ENCODE results near the gene ERI3. TPM values are rescaled to one million over a fixed set of nuclear protein-coding genes. Genes with fewer than 3 reads are reported as not detected.
A peak's percentile ranks its signal among the peaks of the same experiment; 100 is the strongest.

The ERI3 gene
- polyA plus RNA-seq, 1 donor, result 38.3 TPM

- WGBS (ENCODE audit: insufficient coverage, low lambda C conversion rate), result no CpG with 5 or more reads among the region's 5 CpGs
- peaks cover 26% of the 10 kb centered on the region for H3K4me1 ChIP-seq (ENCODE audit: control insufficient read depth, insufficient read depth, low read length)
- H3K4me3 ChIP-seq (ENCODE audit: low read length), result no peak overlapping the region
- no peaks in the 10 kb centered on the region for H3K9me3 ChIP-seq (ENCODE audit: control insufficient read depth, low read depth, low read length)
- H3K27me3 ChIP-seq (ENCODE audit: control insufficient read depth, insufficient read depth, low read length), result no peaks in the 10 kb centered on the region
- H3K27ac ChIP-seq (ENCODE audit: low read length), result no peak overlapping the region
- DNase-seq, result no peak
- peaks cover 48% of the 10 kb centered on the region for H3K36me3 ChIP-seq (ENCODE audit: control insufficient read depth, insufficient read depth, low read length)
These were observed 53.6 kb downstream of the ERI3 start for GRCh38 chr1:44301442-44301841.

GRCh38 chr1:44300852-44301251 lies 54.2 kb downstream of the ERI3 start:
- H3K27ac ChIP-seq (ENCODE audit: low read length), result no peak overlapping the region
- H3K27me3 ChIP-seq (ENCODE audit: control insufficient read depth, insufficient read depth, low read length), result no peaks in the 10 kb centered on the region
- H3K4me3 ChIP-seq (ENCODE audit: low read length), result no peak overlapping the region
- peaks cover 26% of the 10 kb centered on the region for H3K4me1 ChIP-seq (ENCODE audit: control insufficient read depth, insufficient read depth, low read length)
- WGBS (ENCODE audit: insufficient coverage, low lambda C conversion rate), result no CpG with 5 or more reads among the region's 7 CpGs
- H3K36me3 ChIP-seq (ENCODE audit: control insufficient read depth, insufficient read depth, low read length), result peaks cover 46% of the 10 kb centered on the region
- H3K9me3 ChIP-seq (ENCODE audit: control insufficient read depth, low read depth, low read length), result no peaks in the 10 kb centered on the region
- DNase-seq, result no peak

GRCh38 chr1:44297695-44298400 lies 57.2 kb downstream of the ERI3 start:
- H3K4me1 ChIP-seq (ENCODE audit: control insufficient read depth, insufficient read depth, low read length), result peaks cover 35% of the 10 kb centered on the region
- H3K36me3 ChIP-seq (ENCODE audit: control insufficient read depth, insufficient read depth, low read length), result peaks cover 56% of the 10 kb centered on the region
- H3K4me3 ChIP-seq (ENCODE audit: low read length), result no peak overlapping the region
- no peaks in the 10 kb centered on the region for H3K27me3 ChIP-seq (ENCODE audit: control insufficient read depth, insufficient read depth, low read length)
- H3K27ac ChIP-seq (ENCODE audit: low read length), result no peak overlapping the region
- 50% methylated on average over 1 of the region's 2 CpGs for WGBS (ENCODE audit: insufficient coverage, low lambda C conversion rate)
- DNase-seq, result peak in 1 of 2 donors; percentile 61
- H3K9me3 ChIP-seq (ENCODE audit: control insufficient read depth, low read depth, low read length), result no peaks in the 10 kb centered on the region

DNA sequence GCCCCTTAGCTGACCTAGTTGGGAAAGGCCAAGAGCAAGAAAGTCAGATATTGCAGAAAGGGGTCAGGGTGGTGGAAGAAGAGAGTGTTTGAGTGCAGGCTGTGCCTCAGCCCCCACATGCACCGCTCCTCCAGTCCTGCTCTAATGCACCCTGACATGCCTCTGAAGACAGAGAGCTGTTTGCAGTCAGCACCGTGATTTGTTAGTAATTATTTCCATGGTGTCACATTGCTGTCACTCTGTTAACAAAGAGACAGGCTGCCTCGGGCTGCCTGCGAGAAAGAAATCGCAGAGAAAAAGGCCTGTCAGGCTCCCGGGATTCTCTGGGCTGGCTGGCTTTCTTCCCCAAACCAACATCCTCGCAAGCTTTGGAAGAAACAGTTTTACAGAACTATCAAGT lies 58.3 kb downstream of the ERI3 start:
- no CpG with 5 or more reads among the region's 7 CpGs for WGBS (ENCODE audit: insufficient coverage, low lambda C conversion rate)
- H3K36me3 ChIP-seq (ENCODE audit: control insufficient read depth, insufficient read depth, low read length), result peaks cover 50% of the 10 kb centered on the region

GRCh38 chr1:44296086-44296485 lies 59.0 kb downstream of the ERI3 start:
- H3K4me3 ChIP-seq (ENCODE audit: low read length), result no peak overlapping the region
- peaks cover 35% of the 10 kb centered on the region for H3K4me1 ChIP-seq (ENCODE audit: control insufficient read depth, insufficient read depth, low read length)
- WGBS (ENCODE audit: insufficient coverage, low lambda C conversion rate), result no CpG with 5 or more reads among the region's 6 CpGs
- DNase-seq, result no peak
- H3K36me3 ChIP-seq (ENCODE audit: control insufficient read depth, insufficient read depth, low read length), result peaks cover 44% of the 10 kb centered on the region
- no peaks in the 10 kb centered on the region for H3K9me3 ChIP-seq (ENCODE audit: control insufficient read depth, low read depth, low read length)
- H3K27ac ChIP-seq (ENCODE audit: low read length), result no peak overlapping the region
- H3K27me3 ChIP-seq (ENCODE audit: control insufficient read depth, insufficient read depth, low read length), result no peaks in the 10 kb centered on the region

More for the DNA sequence above, 58.3 kb downstream of the ERI3 start:
- H3K4me3 ChIP-seq (ENCODE audit: low read length), result no peak overlapping the region
- H3K9me3 ChIP-seq (ENCODE audit: control insufficient read depth, low read depth, low read length), result no peaks in the 10 kb centered on the region
- peaks cover 35% of the 10 kb centered on the region for H3K4me1 ChIP-seq (ENCODE audit: control insufficient read depth, insufficient read depth, low read length)
- DNase-seq, result no peak
- no peaks in the 10 kb centered on the region for H3K27me3 ChIP-seq (ENCODE audit: control insufficient read depth, insufficient read depth, low read length)
- H3K27ac ChIP-seq (ENCODE audit: low read length), result no peak overlapping the region

- Histone ChIP-seq H3K27ac (ENCODE audit: low read length) (no peak overlapping the region), H3K4me3 (ENCODE audit: low read length) (no peak overlapping the region), H3K4me1 (ENCODE audit: control insufficient read depth, insufficient read depth, low read length) (peaks cover 42% of the 10 kb centered on the region), H3K36me3 (ENCODE audit: control insufficient read depth, insufficient read depth, low read length) (peaks cover 47% of the 10 kb centered on the region), H3K27me3 (ENCODE audit: control insufficient read depth, insufficient read depth, low read length) (no peaks in the 10 kb centered on the region), H3K9me3 (ENCODE audit: control insufficient read depth, low read depth, low read length) (no peaks in the 10 kb centered on the region)
- no CpG with 5 or more reads among the region's 4 CpGs for WGBS (ENCODE audit: insufficient coverage, low lambda C conversion rate)
- peak in 1 of 2 donors; percentile 58 for DNase-seq
These were observed 60.5 kb downstream of the ERI3 start for GRCh38 chr1:44294588-44295007.

DNA sequence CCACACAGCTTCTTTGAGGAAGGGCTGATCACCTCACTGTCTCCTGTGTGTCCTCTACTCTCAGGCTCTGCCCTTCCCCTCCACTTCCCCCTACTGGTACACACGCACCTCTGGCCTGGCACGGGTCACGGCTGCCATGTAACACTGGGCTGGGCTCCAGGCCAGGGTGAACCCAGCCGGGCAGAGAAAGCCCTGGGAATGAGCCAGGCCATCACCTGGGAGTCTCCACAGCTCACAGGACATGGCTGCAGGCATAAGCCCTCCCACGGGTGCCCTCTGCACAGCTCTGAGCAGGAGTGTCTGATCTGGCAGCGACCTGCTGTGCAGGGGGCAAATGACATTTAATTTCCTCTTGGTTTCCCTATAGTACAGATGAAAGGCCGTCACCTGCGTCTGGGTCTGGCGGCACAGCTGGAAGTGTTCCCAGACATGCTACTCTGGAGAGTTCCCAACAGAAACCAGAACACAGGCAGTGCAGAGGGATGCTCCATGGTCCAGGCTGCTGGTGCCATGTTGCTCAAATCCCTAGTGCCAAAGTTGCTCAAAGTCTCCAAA lies 61.2 kb downstream of the ERI3 start:
- Histone ChIP-seq H3K27me3 (ENCODE audit: control insufficient read depth, insufficient read depth, low read length) (no peaks in the 10 kb centered on the region), H3K4me1 (ENCODE audit: control insufficient read depth, insufficient read depth, low read length) (peaks cover 47% of the 10 kb centered on the region), H3K4me3 (ENCODE audit: low read length) (no peak overlapping the region), H3K27ac (ENCODE audit: low read length) (no peak overlapping the region), H3K36me3 (ENCODE audit: control insufficient read depth, insufficient read depth, low read length) (peaks cover 48% of the 10 kb centered on the region), H3K9me3 (ENCODE audit: control insufficient read depth, low read depth, low read length) (no peaks in the 10 kb centered on the region)
- no peak for DNase-seq
- no CpG with 5 or more reads among the region's 9 CpGs for WGBS (ENCODE audit: insufficient coverage, low lambda C conversion rate)

DNA sequence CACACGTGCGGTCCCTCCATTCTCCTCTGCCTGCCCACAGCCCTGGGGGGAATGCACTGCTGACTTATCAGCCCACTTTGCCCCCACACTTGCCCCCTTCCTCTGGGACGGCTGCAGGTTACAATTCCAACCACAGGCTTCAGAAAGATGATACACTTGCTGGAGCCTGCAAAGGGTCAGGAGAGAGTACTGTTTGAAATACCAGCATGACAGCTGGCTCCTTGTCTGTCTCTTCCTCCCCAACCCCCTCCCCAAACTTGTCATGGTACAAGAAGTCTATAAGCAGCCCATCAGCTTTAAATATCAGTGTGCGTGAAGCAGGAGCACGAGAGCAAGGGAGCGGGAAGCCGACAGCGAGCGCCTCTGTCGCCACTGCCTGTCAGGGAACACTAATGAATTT lies 62.4 kb downstream of the ERI3 start:
- Histone ChIP-seq H3K9me3 (ENCODE audit: control insufficient read depth, low read depth, low read length) (no peaks in the 10 kb centered on the region), H3K4me1 (ENCODE audit: control insufficient read depth, insufficient read depth, low read length) (peaks cover 38% of the 10 kb centered on the region), H3K27ac (ENCODE audit: low read length) (no peak overlapping the region), H3K4me3 (ENCODE audit: low read length) (no peak overlapping the region), H3K27me3 (ENCODE audit: control insufficient read depth, insufficient read depth, low read length) (no peaks in the 10 kb centered on the region), H3K36me3 (ENCODE audit: control insufficient read depth, insufficient read depth, low read length) (peaks cover 51% of the 10 kb centered on the region)
- WGBS (ENCODE audit: insufficient coverage, low lambda C conversion rate), result no CpG with 5 or more reads among the region's 10 CpGs
- DNase-seq, result no peak

- peaks cover 27% of the 10 kb centered on the region for H3K4me1 ChIP-seq (ENCODE audit: control insufficient read depth, insufficient read depth, low read length)
- peaks cover 37% of the 10 kb centered on the region for H3K36me3 ChIP-seq (ENCODE audit: control insufficient read depth, insufficient read depth, low read length)
- no peaks in the 10 kb centered on the region for H3K9me3 ChIP-seq (ENCODE audit: control insufficient read depth, low read depth, low read length)
- no peak overlapping the region for H3K4me3 ChIP-seq (ENCODE audit: low read length)
- peak in 1 of 2 donors; percentile 13 for DNase-seq
- no peak overlapping the region for H3K27ac ChIP-seq (ENCODE audit: low read length)
- no peaks in the 10 kb centered on the region for H3K27me3 ChIP-seq (ENCODE audit: control insufficient read depth, insufficient read depth, low read length)
- WGBS (ENCODE audit: insufficient coverage, low lambda C conversion rate), result no CpG with 5 or more reads among the region's 11 CpGs
These were observed 64.6 kb downstream of the ERI3 start for GRCh38 chr1:44290250-44291094.

GRCh38 chr1:44289530-44289929 lies 65.5 kb downstream of the ERI3 start:
- Histone ChIP-seq H3K36me3 (ENCODE audit: control insufficient read depth, insufficient read depth, low read length) (peaks cover 34% of the 10 kb centered on the region), H3K4me1 (ENCODE audit: control insufficient read depth, insufficient read depth, low read length) (peaks cover 24% of the 10 kb centered on the region), H3K27me3 (ENCODE audit: control insufficient read depth, insufficient read depth, low read length) (no peaks in the 10 kb centered on the region), H3K27ac (ENCODE audit: low read length) (no peak overlapping the region), H3K4me3 (ENCODE audit: low read length) (no peak overlapping the region), H3K9me3 (ENCODE audit: control insufficient read depth, low read depth, low read length) (no peaks in the 10 kb centered on the region)
- WGBS (ENCODE audit: insufficient coverage, low lambda C conversion rate), result no CpG with 5 or more reads among the region's 7 CpGs
- peak in 1 of 2 donors; percentile 34 for DNase-seq

All from large intestine (tissue), 3 donors.